ENCODE results near the gene PDIA2.

PDIA2 gene

GRCh38 chr16:263182-263774 is 19.7 kb upstream of the PDIA2 start (continued):
- TF ChIP-seq ATF2 (tag by site-specific recombination; IDR thresholded peaks at IDR 0.05; ENCODE audit: low read depth) (no peak), ZNF830 (tag by site-specific recombination; IDR thresholded peaks at IDR 0.05; ENCODE audit: low read depth) (no peak), AEBP2 (tag by site-specific recombination; IDR thresholded peaks at IDR 0.05; ENCODE audit: borderline replicate concordance) (no peak), ZNF518A (tag by site-specific recombination; conservative IDR thresholded peaks at IDR 0.05; ENCODE audit: low read depth) (no peak)

DNA sequence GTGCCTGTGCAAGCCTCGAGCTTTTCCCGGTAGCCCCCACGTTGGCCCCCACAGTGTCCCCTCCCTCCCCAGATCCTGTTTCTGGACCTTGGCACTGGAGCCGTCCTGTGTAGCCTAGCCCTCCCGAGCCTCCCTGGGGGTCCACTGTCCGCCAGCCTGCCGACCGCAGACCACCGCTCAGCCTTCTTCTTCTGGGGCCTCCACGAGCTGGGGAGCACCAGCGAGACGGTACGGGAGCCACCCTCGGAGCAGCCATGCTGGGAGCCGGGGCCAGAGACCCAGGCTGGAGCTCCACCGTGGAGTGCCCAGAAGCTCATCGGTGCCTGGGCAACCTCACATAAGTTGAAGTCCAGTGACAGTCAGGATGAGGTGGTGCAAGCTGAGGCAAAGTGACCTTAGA is 19.0 kb upstream of the PDIA2 start:
- ChIA-PET POLR2A (interaction anchor here (1.1 kb wide), 1 partner anchor 29 kb away, joined by 4 read pairs; the partner anchor contains the start of gene FAM234A), CTCF (interaction anchor here (0.7 kb wide), 1 partner anchor 146 kb away, joined by 3 read pairs; no protein-coding TSS in a partner anchor)
- H3K9me3 ChIP-seq (ENCODE audit: control insufficient read depth, insufficient read depth, low read depth, low read length): no peaks in the 10 kb centered on the region
- no peaks in the 10 kb centered on the region for H3K4me1 ChIP-seq (ENCODE audit: control insufficient read depth, insufficient read depth, low read length)
- peaks cover 0 to 54% of the 10 kb centered on the region in 2 experiments; a peak in 1 of 3 replicates for H3K36me3 ChIP-seq (ENCODE audit: control insufficient read depth in 2 of 2, insufficient read depth in 1 of 2, low read length in 2 of 2)
- no peak overlapping the region for H3K4me3 ChIP-seq (ENCODE audit: low read depth, low read length)
- no peak overlapping the region for H3K27ac ChIP-seq (ENCODE audit: extremely low read depth, low read depth, low read length)
- no peak for TF ChIP-seq ZNF157 (tag by site-specific recombination; IDR thresholded peaks at IDR 0.05)

GRCh38 chr16:264440-264951 is 18.5 kb upstream of the PDIA2 start:
- CTCF ChIA-PET: interaction anchor here (0.7 kb wide), 1 partner anchor 146 kb away, joined by 3 read pairs; no protein-coding TSS in a partner anchor
- TF ChIP-seq ZNF670 (tag by site-specific recombination; IDR thresholded peaks at IDR 0.05; ENCODE audit: low read depth) (no peak), AEBP2 (tag by site-specific recombination; IDR thresholded peaks at IDR 0.05; ENCODE audit: borderline replicate concordance) (no peak), ZNF530 (tag by site-specific recombination; IDR thresholded peaks at IDR 0.05; ENCODE audit: low read depth) (no peak), HOXA7 (CRISPR knock-in tag; IDR thresholded peaks at IDR 0.05; ENCODE audit: borderline replicate concordance) (no peak), SCRT2 (tag by site-specific recombination; IDR thresholded peaks at IDR 0.05) (no peak), KLF1 (tag by site-specific recombination; IDR thresholded peaks at IDR 0.05) (no peak), ZNF214 (tag by site-specific recombination; IDR thresholded peaks at IDR 0.05; ENCODE audit: borderline replicate concordance) (no peak), ZNF664 (tag by site-specific recombination; IDR thresholded peaks at IDR 0.05) (no peak), ZNF621 (tag by site-specific recombination; IDR thresholded peaks at IDR 0.05) (no peak), BCL11A (tag by site-specific recombination; IDR thresholded peaks at IDR 0.05; ENCODE audit: low read depth) (no peak)
- TF ChIP-seq, protein P1, sequence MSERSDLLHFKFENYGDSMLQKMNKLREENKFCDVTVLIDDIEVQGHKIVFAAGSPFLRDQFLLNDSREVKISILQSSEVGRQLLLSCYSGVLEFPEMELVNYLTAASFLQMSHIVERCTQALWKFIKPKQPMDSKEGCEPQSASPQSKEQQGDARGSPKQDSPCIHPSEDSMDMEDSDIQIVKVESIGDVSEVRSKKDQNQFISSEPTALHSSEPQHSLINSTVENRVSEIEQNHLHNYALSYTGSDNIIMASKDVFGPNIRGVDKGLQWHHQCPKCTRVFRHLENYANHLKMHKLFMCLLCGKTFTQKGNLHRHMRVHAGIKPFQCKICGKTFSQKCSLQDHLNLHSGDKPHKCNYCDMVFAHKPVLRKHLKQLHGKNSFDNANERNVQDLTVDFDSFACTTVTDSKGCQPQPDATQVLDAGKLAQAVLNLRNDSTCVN (tag by site-specific recombination; optimal IDR thresholded peaks at IDR 0.05): no peak
- TF ChIP-seq, protein P2, sequence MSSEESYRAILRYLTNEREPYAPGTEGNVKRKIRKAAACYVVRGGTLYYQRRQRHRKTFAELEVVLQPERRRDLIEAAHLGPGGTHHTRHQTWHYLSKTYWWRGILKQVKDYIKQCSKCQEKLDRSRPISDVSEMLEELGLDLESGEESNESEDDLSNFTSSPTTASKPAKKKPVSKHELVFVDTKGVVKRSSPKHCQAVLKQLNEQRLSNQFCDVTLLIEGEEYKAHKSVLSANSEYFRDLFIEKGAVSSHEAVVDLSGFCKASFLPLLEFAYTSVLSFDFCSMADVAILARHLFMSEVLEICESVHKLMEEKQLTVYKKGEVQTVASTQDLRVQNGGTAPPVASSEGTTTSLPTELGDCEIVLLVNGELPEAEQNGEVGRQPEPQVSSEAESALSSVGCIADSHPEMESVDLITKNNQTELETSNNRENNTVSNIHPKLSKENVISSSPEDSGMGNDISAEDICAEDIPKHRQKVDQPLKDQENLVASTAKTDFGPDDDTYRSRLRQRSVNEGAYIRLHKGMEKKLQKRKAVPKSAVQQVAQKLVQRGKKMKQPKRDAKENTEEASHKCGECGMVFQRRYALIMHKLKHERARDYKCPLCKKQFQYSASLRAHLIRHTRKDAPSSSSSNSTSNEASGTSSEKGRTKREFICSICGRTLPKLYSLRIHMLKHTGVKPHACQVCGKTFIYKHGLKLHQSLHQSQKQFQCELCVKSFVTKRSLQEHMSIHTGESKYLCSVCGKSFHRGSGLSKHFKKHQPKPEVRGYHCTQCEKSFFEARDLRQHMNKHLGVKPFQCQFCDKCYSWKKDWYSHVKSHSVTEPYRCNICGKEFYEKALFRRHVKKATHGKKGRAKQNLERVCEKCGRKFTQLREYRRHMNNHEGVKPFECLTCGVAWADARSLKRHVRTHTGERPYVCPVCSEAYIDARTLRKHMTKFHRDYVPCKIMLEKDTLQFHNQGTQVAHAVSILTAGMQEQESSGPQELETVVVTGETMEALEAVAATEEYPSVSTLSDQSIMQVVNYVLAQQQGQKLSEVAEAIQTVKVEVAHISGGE (tag by site-specific recombination; conservative IDR thresholded peaks at IDR 0.05; ENCODE audit: low read depth): no peak

More at GRCh38 chr16:264440-264951, 18.5 kb upstream of the PDIA2 start:
- H3K4me3 ChIP-seq (ENCODE audit: low read depth, low read length): no peak overlapping the region
- H3K9me3 ChIP-seq (ENCODE audit: control insufficient read depth, insufficient read depth, low read depth, low read length): no peaks in the 10 kb centered on the region
- POLR2A ChIA-PET: interaction anchor here (1.1 kb wide), 1 partner anchor 30 kb away, joined by 4 read pairs; the partner anchor contains the start of gene FAM234A
- H3K27ac ChIP-seq (ENCODE audit: extremely low read depth, low read depth, low read length): no peak overlapping the region
- peaks cover 0 to 48% of the 10 kb centered on the region in 2 experiments; a peak in 1 of 3 replicates for H3K36me3 ChIP-seq (ENCODE audit: control insufficient read depth in 2 of 2, insufficient read depth in 1 of 2, low read length in 2 of 2)
- no peaks in the 10 kb centered on the region for H3K4me1 ChIP-seq (ENCODE audit: control insufficient read depth, insufficient read depth, low read length)

Measured in HEK293 (cell line).